HG03460 (cell line): ENCODE data around the gene SEMA5A.

Experiments used
- ATAC-seq: cut with Tn5 transposase; IDR thresholded peaks from one replicate; pipeline ENCODE4 v1.9.1; 2021; ENCODE audit not compliant: unreplicated experiment

The SEMA5A gene

DNA sequence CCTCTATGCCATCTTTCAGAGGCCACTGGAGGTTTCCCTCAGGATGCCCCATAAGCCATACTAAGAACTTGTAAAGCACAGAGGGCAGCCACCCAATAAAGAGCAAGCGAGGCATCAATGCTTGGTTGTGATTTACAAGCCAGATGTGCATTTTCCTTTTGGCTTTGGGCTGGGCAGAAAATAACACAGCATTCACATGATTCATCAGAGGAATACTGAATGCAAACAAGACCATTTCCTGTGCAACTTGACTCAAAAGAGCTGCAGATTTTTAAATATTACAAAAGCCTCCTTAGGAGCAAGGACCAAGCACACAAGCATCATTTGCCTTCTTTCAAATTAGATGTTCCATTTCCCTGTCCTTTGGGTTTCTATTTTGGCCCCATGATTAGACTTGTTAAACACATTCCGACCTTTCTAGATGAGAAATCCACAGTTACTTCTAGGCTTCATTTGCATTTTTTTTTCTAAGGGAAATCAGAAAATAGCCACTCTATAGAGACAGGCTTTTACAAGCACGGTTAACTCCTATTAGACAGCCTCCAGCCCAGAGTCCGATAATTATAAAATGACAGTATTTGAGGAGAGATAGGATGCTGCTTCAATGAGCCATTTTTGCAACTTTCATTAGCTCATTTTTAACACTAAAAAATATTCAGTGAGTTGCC, 207.8 kb downstream of the SEMA5A start:
- ATAC-seq = no peak

DNA sequence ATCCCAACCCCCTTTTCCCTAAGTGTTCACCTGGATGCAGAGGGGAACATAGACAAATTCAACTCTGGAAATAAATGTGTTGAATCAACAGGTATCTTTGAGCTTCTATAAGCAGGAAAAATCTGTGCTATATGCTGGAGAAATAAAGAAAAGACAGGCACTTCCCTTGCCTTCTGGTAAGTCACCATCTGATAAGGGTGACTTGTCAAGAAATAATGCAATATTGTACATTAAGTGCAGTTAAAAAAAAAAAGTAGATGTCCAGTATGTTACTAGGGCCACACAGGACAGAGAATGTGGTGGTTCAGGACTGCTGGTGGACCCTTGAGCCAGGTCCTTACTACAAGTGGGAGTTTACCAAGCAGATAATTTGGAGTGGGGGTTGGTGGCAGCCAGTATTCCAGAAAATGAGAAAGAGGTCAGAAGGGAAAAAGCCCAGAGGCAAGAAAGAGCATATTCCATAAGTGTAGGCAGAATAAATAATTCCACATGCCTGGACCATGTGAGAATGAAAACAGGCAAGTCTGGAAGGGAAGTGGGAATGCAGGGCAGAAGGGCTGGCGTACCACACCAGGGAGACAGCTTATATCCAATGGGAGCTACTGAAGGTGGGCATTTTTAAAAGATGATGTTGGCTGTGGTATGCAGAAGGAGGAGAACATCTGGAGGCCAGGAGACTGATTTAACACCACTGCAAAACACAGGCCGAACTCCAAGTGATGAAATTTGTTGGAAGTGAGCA, 209.9 kb downstream of the SEMA5A start:
- no peak for ATAC-seq

DNA sequence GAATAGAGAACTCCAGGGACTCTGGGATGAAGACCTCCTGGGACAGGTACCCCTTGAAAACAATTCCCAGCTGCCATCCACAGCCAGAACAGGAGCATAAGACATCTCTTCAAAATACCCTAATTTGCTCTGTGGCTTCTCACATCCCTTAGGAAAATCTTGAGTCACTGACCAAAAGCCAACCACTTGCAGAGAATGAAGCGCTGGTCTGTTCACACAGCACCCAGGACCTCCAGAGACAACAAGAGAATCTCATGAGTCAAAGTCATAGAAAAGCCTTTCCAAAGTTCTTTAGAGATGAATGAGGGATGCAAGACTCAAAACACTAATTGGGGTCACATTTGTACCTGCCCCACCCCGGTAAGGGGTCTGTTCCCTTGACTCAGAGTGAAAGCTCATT, 210.6 kb downstream of the SEMA5A start:
- no peak for ATAC-seq

DNA sequence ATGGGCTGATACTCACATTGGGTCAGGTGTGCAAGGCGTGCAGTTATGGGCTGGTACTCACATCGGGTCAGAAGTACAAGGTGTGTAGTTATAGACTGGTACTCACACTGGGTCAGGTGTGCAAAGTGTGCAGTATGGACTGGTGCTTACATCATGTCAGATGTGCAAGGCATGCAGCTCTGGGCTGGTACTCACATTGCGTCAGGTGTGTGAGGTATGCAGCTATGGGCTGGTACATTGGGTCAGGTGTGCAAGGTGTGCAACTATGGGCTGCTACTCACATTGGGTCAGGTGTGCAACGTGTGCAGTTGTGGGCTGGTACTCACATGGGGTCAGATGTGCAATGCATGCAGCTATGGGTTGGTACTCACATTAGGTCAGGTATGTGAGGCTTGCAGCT, 213.8 kb downstream of the SEMA5A start:
- ATAC-seq = no peak

DNA sequence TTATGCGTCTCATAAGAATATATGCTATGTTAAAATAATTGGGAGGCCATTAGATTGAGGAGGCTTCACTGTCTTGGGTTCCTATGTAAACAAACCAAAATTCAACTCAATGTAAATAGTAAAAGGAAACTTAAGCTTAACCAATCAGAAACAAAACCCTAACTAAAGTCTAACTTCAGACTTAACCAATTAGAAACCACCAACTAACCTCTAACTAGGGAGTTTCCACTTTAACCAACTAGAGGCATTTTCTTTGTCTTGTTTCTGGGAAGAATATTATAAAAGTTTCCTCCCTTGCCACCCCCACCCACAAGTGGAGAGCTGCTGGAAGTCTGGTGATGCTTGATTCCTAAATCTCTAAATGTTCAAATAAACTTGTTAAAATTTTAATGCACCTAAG, 214.5 kb downstream of the SEMA5A start:
- no peak for ATAC-seq

DNA sequence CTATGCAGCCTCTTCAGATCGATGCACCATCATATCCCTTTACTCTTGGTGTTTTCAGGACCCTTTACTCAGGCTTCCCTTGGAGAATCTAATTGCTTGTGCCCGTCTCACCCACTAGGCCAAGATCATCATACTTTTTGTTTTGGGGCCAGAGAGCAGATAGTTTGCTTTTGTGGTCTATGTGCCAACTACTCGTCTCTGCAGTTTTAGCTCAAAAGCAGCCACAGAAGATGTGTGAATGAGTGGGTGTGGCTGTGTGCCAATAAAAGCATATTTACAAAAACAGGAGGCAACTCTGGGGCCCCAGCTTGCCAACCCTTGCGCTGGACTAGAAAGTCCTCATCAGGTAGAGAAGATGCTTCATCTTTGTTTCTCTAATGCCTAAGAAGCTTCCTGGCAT, 216.8 kb downstream of the SEMA5A start:
- no peak for ATAC-seq

DNA sequence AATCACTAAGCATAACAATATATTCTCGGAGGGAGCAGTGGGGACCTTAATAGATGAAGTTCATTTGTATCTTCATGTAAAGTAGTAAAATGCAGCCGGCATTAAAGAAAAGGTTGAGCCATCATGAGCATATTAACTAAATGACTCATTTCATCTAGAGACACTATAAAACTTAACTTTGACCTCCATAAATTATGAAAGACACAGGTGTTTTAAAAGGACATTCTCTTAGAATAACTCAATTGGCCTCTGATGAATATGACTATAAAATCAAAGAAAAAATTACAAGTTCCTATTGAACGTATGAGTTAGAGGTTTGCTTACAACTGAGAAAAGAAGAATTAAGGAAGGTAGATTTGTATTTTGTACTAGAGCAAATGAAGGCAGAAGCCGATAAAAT, 220.3 kb downstream of the SEMA5A start:
- ATAC-seq = no peak

DNA sequence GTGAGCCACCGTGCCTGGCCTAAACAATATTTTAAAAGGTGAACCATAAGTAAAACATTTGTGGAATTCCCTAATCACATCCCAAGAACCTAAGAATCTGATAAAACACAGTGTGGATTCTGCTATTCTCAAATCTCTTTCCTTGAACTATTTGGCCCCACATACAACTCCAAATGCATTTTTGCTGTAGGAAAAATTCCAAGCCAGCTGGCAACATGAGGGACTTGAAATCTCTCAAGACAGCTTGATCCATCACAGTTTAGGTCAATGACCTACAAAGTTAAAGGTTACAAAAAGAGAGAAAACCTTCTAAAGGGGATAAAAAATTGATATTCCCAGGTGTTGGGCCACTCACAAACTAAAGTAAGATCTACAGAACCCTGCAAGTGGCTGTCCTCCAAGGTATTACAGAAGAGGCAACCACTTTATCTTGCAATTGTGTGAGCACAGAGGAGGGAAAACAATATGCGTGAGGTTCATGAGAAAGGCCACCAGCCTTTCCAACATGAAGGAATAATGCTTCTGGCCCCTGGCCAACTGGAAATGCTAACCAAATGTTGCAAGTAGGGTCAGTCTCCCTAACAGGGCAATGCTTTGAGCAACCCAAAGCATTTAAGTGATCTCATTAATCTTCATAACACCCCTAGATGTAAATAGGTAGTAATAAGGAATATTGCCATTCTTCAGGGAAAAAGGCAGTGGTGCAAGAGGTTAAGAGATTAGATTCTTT, 221.4 kb downstream of the SEMA5A start:
- ATAC-seq = no peak

DNA sequence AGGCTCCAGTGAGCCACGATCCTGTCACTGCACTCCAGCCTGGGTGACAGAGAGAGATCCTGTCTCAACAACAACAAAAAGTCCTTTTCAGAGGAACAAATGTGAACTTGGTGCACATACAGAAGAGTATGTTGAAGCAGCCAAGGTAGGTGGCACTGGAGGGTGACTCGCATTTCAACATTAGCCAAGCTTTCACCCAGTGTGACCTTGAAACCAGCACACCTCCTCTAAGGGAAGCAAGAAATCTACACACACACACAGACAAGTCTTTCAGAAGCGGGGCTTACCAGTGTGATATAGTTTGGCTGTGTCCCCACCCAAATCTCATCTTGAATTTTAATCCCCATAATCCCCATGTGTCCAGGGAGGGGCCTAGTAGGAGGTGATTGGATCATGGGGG, 225.2 kb downstream of the SEMA5A start:
- no peak for ATAC-seq

DNA sequence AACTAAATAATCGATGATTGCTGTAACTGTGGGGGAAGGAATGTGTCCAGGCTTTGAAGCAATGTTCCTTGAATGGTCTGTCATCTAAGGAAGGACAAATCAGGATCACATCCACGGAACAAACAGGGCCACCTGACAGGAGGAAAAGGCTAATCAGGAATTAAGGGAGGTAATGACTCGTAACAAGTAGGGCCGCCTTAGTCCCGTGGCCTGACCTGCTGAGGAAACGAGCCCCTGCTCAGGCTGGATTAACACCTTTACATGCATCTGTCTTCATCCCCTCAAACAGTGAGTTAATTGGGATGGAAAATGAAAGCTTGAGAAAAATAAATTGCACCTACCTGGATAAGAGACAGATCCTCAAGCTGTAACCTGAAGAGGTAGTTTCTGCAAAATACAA, 227.8 kb downstream of the SEMA5A start:
- ATAC-seq = no peak

DNA sequence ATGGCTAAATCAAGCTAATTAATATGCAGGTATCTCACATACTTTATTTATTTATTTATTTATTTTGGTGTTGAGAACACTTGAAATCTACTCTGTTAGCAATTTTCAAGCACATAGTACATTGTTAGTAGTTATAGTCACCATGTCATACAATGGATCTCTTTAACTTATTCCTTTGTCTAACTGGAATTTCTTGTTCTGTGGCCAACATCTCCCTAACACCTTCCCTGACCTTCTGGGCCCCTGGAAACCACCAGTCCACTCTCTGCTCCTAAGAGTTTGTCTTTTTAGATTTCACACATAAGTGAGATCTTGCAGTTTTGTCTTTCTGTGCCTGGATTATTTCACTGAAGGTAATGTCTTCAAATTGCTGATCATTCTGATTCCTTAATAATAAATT, 229.1 kb downstream of the SEMA5A start:
- no peak for ATAC-seq

DNA sequence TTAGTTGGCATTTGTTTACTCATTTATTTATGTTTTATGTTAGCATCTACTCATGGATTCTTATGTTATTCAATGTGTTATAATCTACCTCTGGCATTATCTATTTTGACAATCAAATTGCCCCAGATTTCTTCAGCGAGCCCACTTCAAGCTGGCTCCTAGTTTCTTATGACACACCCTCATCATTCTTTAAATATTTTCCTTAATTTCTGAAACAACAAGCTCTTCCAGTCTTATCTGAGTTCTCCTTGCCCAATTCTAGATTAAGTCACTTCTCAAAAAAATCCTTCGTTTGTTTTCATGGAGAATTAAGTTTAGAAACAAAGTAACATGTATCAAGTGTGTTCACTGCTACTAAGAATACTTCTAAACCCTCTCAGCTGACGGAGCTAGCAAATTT, 229.8 kb downstream of the SEMA5A start:
- ATAC-seq = no peak

DNA sequence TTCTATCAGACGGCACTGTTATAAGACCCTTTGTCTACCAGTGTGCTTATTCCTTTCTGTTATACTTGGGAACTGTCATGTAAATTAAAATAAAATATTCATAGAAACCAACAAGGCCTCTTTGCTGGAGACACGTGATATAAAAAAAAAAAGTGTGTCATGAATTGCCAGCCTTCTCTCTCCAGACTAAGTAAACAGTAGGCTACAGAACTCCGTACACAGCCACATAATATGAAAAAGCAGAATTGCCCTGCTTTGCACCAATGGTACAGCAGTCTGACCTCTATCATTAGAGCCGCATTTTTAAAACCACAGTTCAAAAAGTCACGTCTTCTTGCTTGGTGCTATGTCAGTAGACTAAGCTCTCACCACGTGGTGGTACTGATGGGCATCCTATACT, 231.3 kb downstream of the SEMA5A start:
- ATAC-seq = no peak

DNA sequence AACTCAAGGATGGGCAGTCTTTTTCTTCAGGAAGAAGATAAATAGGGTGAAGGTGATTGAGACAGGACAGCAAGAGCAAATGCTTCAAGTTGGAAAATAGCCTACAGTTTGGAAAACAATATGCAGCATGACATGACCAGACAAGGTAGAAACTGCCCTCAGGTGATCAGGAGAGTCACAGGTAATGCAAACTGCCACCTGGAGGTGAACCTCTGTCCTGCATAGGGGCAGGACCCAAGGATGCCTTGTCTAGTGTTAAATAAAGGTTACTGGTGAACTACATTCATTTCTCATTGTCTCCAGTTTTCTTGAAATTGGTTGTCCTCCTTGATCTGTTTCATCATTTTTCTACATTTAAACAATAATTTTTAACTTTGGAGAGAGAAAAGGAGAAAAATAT, 232.1 kb downstream of the SEMA5A start:
- ATAC-seq = no peak

DNA sequence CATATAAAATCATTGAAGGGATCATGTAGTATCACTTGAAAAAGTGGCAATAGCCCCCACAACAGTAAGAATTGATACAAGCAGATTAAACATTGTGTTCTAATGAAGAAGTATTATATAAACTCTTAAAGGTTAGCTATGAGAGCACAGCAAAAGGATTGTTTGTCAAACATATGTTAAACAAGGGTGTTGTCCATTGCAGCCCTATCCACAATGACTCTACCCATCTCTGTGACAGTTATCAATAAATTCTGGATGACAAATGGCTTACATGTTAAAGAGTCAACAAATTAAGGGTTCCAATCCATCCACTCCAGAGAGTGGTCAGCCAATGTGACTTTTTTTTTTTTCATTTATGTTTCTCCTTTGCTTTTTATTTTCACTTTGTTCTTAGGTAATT, 238.7 kb downstream of the SEMA5A start:
- no peak for ATAC-seq

DNA sequence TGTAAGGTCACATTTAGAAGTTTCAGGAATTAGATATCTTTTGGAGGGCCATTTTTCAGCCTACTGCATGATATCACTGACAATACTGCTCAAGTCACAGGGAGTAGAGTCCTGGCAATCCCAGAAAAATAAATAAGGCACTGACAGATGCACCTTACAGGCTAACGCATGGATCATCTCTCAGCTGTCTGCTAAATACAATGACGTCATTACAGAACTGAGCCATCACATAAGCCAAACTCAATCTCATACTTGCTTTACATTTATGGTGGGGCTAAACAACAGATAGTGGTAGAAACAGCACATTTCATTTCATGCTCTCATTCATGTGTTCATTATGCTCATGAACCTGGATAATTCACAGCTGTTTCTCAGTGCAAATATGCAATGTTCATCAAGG, 243.7 kb downstream of the SEMA5A start:
- ATAC-seq = no peak

DNA sequence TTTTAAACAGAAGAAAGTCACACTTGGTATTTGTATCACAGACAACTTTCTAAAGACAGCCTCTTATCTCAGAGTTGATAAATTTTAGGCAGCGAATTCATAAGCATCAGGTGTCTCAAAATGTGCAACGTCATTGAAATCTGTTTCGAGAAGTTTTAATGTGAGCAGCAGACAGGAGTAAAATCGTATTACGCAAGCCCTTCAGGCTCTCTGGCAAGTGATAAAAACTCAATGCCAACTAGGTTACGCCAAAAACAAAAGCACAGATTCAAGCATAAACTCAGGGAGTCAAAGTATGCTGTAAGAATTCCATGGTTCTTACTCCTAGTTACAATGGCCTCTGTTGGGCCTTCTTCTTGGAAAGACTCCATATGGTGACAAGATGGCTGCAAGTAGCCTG, 244.7 kb downstream of the SEMA5A start:
- ATAC-seq = no peak

DNA sequence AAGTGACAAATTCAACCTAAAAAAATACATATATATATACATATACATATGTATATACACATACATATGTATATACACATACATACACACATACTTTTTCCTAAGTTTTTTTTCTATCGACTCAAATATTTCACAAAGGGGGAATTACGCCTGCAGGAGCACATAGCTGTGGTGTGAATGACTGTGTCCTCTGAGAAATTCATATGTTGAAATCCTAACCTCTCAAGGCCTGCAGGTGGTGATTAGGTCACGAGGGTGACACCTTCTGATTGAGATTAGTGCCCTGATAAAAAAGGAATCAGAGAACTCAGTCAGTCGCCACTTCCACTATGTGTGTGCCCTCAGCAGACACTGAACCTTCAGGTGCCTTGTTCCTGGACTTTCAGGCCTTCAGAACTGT, 248.7 kb downstream of the SEMA5A start:
- no peak for ATAC-seq

DNA sequence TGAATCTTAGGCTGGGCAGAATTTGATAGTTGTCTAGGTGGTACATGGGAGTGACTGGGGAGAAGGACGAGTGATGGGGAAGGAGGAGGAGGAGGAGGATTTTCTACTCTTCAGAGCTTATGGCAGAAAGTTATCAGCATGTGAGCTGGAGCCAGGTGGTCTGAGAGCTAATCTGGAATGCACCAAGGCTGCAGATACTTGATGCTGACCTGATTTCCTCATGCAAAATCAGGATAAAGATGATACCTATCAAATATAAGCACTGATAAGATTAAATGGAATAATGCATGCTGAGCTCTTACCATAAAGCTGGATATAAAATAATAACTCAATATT, 250.4 kb downstream of the SEMA5A start:
- ATAC-seq = no peak

DNA sequence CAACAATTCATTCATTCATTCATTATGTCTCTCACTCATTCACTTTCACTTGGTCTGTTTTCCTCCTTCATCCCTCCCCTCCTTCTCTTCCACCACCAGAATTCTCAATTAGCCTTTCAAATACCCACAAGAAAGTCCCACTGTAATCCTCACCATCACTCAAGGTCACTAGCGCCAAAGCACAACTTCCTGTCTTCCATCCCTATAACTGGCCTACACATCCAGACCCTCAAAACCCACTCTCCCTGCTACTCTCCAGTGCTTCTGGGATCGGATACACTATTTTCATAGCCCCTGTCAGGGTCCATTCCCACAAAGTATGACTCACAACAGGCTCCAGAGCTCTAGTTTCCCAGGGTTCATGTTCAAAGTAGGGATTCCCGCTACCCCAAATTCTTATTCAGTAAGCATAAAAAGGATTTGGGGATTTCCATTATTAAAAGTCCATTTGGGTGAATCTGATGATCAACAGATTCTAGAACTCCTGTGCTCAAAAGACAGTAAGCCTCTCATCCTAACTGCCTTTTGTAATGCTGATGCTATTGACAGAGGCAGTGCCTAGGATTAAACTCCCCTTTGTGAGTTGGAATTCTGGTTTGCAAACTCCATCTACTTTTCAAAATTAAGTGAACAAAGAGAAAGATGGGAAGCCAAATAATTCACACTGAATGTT, 250.9 kb downstream of the SEMA5A start:
- ATAC-seq = no peak

DNA sequence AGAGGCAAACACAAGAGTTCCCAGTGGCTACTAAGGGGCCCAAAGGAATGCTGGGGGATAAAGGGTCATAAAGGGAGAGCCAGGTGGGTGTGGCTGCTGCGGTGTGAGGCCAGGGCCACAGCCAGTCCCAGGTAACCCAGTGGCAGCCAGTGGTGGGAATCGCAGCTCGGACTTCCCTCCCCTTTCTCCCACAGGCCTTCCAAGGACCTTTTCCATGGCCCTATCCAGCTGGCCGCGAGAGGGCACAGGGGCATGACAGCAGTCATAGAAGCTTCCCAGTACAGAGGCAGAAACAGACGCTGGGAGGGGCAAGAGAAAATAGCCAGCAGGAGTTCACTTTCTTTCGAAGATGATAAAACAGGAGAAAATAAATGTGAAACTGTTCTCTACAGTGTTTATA, 257.6 kb downstream of the SEMA5A start:
- ATAC-seq = no peak

DNA sequence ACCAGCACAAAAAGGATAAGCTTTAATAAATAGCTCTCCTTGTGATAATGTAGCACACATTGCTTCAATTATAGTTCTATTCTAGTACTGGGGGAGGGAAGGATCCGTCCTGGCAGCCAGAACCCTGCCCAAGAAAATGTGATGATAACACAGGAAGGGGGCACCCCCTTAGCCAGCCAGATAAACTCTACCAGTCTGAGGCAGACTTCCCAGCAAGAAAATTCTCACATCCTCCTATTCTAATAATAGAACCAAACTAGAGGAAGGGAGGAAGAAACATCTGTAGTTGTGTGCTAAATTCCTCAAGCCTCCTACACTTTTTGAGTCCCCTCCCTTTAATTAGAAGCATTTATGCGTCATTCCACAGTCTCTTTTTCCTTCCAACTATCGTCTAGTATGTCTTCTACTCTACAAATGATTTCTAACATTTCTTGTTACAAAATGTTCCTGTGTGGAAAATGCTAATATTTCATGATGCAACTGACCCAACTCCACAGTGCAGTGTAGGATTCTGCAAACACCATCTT, 261.0 kb downstream of the SEMA5A start:
- ATAC-seq = no peak
